ENCODE measurements around the gene ZBTB25.

ZBTB25 gene

GRCh38 chr14:64400829-64401459, 102.7 kb downstream of the ZBTB25 start:
- Histone ChIP-seq H3K9me3 (ENCODE audit: control insufficient read depth, low read depth, low read length) (no peaks in the 10 kb centered on the region), H3K36me3 (ENCODE audit: control insufficient read depth, low read depth, low read length) (peaks cover 37% of the 10 kb centered on the region), H3K4me3 (ENCODE audit: low read length) (no peak overlapping the region), H3K9ac (ENCODE audit: low read length) (no peak overlapping the region), H3K27ac (ENCODE audit: low read length) (no peak overlapping the region), H3K27me3 (ENCODE audit: control insufficient read depth, insufficient read depth, low read length) (no peaks in the 10 kb centered on the region), H3K4me1 (ENCODE audit: control insufficient read depth, low read depth, low read length) (no peaks in the 10 kb centered on the region)

Measured in iPS-18a (cell line).